Posterior cingulate gyrus (tissue), 11 donors: ENCODE measurements around the gene OAS2.
A peak's percentile ranks its signal among the peaks of the same experiment; 100 is the strongest.
"Not testable (repeated sequence)": the region's sequence is repeated elsewhere in the genome, so short reads cannot be mapped to it uniquely, and the experiment has no call there.

Experiments
- DNase-seq, 10 donors: peaks; one replicate each; pipeline versions ENCODE4 v3.0.0 to v3.0.0-alpha.2; 2020 to 2021; ENCODE audit warnings: mixed read lengths in 3 of 10
- intact Hi-C: fragments of 100-400 bp; cut with DNase I; formaldehyde crosslinking; loops from one replicate; pipeline ENCODE4 v1.15.1; 2023

Gene OAS2

DNA sequence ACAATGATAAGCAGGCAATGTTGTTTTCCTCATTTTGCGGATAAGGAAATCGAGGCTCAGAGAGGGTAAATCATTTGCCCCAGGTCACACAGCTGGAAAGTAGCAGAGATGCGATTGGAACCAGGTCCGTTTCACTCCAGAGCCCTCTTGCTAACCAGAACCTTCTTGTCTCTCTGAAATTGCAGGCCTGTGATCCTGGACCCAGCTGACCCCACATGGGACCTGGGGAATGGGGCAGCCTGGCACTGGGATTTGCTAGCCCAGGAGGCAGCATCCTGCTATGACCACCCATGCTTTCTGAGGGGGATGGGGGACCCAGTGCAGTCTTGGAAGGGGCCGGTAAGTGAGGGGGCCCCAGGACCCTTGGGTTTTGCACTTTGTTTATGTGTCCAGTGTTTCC lies 30.6 kb upstream of the OAS2 start:
- intact Hi-C loops = no loop called here

DNA sequence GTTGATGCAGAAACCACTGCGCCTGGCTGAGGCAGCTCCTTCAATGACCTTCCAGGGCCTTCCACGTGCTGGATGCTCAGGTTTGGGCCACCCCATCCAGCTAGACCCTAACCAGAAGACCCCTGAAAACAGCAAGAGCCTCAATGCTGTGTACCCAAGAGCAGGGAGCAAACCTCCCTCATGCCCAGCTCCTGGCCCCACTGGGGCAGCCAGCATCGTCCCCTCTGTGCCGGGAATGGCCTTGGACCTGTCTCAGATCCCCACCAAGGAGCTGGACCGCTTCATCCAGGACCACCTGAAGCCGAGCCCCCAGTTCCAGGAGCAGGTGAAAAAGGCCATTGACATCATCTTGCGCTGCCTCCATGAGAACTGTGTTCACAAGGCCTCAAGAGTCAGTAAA lies 29.5 kb upstream of the OAS2 start:
- DNase-seq = no peak
- intact Hi-C loops = no loop called here

More for the DNA sequence above, 30.6 kb upstream of the OAS2 start:
- no peak for DNase-seq

DNA sequence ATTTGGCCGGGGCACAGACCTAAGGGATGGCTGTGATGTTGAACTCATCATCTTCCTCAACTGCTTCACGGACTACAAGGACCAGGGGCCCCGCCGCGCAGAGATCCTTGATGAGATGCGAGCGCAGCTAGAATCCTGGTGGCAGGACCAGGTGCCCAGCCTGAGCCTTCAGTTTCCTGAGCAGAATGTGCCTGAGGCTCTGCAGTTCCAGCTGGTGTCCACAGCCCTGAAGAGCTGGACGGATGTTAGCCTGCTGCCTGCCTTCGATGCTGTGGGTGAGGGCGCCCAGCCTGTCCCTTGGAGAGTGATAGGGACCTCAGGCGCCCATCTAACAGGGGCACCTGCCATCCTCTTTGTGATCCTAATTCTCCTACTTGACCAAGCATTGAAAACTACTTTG lies 27.6 kb upstream of the OAS2 start:
- intact Hi-C loops = no loop called here
- no peak for DNase-seq

DNA sequence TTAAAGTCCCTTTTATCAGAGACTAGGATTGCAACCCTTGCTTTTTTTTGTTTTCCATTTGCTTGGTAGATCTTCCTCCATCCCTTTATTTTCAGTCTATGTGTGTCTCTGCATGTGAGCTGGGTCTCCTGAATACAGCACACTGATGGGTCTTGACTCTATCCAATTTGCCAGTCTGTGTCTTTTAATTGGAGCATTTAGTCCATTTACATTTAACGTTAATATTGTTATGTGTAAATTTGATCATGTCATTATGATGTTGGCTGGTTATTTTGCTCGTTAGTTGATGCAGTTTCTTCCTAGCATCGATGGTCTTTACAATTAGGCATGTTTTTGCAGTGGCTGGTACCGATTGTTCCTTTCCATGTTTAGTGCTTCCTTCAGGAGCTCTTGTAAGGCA lies 21.2 kb upstream of the OAS2 start:
- DNase-seq, intact Hi-C loops: not testable (repeated sequence)

DNA sequence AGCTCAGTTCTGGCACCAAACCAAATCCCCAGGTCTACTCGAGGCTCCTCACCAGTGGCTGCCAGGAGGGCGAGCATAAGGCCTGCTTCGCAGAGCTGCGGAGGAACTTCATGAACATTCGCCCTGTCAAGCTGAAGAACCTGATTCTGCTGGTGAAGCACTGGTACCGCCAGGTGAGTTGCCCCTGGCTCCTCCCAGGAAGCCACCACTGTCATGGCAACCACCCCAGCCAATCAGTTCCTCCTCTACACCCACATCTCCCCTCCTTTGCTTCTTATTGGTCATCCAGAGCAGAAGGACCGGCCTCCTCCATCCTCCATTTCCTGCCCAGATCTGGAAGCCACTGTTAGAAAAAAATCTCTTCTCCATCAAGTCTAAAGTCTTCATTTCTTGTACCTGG lies 17.2 kb upstream of the OAS2 start:
- DNase-seq = no peak
- intact Hi-C loops = no loop called here

DNA sequence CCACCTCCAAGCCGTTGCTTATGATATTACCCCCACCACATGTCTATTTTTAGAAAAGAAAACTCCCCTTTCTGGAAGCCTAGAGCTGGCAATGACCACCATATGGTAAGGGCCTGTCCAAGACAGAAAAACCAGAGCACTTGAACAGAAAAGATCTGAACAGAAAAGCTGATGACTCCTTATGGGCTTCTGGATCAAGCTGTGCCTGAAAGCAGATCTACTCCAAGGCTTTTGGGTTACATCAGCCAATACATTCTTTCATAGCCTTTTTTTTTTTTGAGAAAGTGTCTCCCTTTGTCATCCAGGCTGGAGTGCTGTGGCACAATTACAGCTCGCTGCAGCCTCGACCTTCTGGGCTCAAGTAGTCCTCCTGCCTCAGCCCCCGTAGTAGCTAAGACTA lies 16.8 kb upstream of the OAS2 start:
- intact Hi-C loops = no loop called here
- no peak for DNase-seq

DNA sequence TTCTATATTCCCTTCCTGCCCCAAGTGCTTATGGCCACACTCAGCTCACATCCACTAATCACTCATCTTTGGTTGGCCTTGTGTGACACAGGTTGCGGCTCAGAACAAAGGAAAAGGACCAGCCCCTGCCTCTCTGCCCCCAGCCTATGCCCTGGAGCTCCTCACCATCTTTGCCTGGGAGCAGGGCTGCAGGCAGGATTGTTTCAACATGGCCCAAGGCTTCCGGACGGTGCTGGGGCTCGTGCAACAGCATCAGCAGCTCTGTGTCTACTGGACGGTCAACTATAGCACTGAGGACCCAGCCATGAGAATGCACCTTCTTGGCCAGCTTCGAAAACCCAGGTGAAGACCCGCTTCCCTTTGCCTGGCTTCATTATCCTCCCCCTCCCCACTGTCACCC lies 15.8 kb upstream of the OAS2 start:
- intact Hi-C loops = no loop called here
- DNase-seq = peak in 1 of 10 donors; percentile 21

DNA sequence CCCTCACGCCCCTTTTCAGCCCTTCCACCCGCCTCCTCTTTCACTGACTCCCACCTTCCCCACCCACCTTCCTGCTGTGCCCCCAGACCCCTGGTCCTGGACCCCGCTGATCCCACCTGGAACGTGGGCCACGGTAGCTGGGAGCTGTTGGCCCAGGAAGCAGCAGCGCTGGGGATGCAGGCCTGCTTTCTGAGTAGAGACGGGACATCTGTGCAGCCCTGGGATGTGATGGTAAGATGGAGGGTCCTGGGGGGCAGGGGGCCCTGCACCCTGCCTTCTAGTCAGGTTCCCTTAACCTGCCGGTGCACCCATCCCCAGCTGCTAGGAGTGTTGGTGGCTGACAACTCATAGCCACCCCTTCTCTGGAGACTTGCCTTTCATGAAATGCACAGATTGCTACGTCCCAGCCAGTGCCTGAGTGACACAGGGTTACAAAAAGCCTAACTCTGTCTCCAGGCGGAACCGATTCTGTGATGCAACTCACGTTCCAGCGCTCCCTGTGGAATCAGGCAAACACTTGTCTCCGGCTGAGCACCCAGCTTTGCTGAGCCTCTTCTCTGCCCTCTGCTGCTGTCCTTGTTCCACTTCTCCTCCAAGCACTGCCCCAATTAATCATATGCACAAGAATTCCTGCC lies 15.0 kb upstream of the OAS2 start:
- intact Hi-C loops = no loop called here
- peak in 1 of 10 donors; percentile 86 for DNase-seq

DNA sequence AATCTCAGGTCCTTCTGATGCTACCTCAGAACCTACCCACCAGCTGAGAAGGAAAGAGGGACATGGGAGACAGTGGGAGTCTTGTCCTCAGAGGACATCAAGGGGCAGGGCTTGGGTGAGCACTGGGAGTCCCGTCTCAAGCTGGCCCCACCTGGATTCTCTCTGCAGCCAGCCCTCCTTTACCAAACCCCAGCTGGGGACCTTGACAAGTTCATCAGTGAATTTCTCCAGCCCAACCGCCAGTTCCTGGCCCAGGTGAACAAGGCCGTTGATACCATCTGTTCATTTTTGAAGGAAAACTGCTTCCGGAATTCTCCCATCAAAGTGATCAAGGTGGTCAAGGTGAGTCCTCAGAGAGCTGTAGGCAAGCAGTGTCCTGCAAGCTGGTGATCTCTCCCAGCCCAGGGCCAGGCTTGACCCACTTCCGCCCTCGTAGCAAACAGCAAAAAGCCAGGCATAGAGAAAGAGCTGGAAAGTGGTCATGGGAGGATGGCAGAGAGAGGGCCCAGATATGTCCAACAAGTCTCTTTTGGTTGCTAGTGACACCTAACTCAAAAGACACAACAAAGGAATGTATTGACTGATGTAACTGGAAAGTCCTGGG lies 14.2 kb upstream of the OAS2 start:
- DNase-seq = peak in 2 of 10 donors; percentile 65 to 80
- intact Hi-C loops = no loop called here

DNA sequence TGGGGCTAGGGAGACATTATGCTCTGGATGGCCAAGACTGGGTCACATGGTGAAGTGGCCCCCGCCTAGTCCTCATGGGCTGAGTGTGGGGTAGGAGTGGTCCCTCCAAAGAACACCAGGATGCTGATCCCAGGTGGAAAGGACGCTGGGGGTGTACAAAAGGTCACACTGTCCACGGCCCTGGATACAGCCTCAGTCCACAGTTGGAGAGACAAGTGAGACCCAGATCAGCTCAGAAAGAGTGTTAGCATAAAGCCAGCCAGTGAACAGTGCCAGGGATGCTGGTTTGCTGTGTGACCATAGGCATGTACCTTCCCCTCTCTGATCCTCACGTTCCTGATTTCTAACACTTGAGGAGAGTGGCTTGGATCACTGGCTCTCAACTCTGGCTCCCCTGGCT lies 13.4 kb upstream of the OAS2 start:
- intact Hi-C loops = no loop called here

DNA sequence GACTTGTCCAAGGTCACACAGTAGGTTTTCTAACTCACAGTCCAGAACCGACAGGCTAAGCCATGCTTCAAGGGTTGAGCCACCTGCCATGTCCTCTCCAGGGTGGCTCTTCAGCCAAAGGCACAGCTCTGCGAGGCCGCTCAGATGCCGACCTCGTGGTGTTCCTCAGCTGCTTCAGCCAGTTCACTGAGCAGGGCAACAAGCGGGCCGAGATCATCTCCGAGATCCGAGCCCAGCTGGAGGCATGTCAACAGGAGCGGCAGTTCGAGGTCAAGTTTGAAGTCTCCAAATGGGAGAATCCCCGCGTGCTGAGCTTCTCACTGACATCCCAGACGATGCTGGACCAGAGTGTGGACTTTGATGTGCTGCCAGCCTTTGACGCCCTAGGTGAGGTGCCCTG lies 12.7 kb upstream of the OAS2 start:
- no peak for DNase-seq
- intact Hi-C loops = no loop called here

More for the DNA sequence above, 13.4 kb upstream of the OAS2 start:
- DNase-seq = no peak

DNA sequence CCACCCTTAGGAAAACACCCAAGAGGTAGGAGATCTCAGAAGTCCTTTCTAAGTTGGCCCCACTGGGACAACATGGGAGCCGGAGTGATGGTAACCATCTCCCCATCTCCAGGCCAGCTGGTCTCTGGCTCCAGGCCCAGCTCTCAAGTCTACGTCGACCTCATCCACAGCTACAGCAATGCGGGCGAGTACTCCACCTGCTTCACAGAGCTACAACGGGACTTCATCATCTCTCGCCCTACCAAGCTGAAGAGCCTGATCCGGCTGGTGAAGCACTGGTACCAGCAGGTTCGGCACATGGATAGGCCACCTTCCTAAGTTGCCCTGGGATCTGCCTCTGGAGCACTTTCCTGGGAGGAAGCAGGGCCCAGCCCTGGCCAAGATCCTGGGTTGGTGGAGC lies 11.0 kb upstream of the OAS2 start:
- DNase-seq = no peak
- intact Hi-C loops = no loop called here

DNA sequence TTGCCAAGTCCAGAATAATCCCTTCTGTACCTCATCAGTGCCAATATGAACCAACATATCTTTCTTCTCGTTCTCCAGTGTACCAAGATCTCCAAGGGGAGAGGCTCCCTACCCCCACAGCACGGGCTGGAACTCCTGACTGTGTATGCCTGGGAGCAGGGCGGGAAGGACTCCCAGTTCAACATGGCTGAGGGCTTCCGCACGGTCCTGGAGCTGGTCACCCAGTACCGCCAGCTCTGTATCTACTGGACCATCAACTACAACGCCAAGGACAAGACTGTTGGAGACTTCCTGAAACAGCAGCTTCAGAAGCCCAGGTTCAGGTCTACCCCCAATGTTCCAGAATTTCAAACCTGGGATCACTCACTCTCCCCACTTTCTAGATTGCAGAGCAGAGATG lies 10.5 kb upstream of the OAS2 start:
- intact Hi-C loops = no loop called here
- DNase-seq = peak in 1 of 10 donors; percentile 69

DNA sequence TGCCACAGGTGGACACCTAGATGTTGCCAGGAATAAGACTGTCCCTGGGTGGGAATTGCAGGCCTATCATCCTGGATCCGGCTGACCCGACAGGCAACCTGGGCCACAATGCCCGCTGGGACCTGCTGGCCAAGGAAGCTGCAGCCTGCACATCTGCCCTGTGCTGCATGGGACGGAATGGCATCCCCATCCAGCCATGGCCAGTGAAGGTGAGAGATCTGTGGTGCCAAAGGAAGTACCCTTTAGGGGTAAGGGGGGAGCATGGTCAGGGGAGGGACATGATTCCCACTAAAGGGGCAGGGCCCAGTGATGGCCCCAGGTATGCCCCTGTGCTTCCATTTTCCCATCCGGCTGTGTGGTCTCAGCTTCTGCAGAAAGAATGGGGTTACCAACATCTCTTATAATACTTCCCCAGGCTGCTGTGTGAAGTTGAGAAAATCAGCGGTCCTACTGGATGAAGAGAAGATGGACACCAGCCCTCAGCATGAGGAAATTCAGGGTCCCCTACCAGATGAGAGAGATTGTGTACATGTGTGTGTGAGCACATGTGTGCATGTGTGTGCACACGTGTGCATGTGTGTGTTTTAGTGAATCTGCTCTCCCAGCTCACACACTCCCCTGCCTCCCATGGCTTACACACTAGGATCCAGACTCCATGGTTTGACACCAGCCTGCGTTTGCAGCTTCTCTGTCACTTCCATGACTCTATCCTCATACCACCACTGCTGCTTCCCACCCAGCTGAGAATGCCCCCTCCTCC lies 8.6 kb upstream of the OAS2 start:
- peak in 1 of 10 donors; percentile 66 for DNase-seq
- intact Hi-C loops = no loop called here

DNA sequence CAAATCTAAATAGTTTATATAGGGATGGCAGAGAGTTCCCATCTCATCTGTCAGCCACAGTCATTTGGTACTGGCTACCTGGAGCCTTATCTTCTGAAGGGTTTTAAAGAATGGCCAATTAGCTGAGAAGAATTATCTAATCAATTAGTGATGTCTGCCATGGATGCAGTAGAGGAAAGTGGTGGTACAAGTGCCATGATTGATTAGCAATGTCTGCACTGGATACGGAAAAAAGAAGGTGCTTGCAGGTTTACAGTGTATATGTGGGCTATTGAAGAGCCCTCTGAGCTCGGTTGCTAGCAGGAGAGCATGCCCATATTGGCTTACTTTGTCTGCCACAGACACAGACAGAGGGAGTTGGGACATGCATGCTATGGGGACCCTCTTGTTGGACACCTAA lies 7.9 kb upstream of the OAS2 start:
- intact Hi-C loops = no loop called here
- DNase-seq = no peak

DNA sequence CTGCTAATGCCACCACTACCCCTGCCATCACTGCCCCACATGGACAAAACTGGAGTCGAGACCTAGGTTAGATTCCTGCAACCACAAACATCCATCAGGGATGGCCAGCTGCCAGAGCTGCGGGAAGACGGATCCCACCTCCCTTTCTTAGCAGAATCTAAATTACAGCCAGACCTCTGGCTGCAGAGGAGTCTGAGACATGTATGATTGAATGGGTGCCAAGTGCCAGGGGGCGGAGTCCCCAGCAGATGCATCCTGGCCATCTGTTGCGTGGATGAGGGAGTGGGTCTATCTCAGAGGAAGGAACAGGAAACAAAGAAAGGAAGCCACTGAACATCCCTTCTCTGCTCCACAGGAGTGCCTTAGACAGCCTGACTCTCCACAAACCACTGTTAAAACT lies 7.1 kb upstream of the OAS2 start:
- intact Hi-C loops = no loop called here

DNA sequence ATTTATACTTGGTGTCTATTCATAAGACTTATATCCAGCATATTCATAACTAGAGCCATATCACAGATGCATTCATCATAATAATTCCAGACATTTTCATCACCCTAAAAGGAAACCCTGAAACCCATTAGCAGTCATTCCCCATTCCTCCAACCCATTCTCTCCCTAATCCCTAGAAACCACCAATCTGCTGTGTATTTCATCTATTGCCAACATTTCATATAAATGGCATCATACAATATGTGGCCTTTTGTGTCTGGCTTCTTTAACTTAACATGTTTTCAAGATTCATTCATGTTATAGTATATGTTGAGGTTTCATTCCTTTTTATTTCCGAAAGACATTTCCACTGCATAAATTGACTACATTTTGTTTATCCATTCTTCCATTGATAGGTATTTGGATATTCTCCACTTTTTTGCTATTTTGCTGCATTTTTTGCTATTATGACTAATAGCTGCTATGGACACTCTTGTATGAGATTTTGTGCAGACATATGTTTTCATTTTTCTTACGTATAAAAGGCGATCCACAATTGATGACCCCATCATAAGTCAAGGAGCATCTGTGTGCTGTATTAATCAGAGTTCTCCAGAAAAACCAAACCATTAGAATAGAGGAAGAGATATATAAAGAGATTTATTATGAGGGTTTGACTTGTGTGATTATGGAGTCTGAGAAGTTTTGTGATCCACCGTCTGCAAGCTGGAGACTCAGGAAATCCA lies 5.1 kb upstream of the OAS2 start:
- DNase-seq = no peak
- intact Hi-C loops = no loop called here

More for the DNA sequence above, 7.1 kb upstream of the OAS2 start:
- DNase-seq = no peak

DNA sequence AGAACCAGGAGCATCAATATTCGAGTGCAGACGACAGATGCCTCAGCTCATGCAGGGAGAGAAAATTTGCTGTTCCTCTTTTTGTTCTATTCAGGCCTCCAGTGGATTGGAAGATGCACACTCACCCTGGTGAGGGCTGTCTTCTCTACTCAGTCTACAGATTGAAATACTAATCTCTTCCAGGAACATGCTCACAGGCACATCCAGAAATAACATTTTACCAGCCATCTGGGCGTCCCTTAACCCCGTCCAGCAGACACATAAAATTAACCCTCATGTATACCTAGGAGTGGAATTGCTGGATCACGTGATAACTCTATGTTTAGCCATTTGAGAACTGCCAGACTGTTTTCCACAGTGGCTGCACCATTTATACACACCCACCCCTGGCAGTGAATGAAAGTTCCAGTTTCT lies 4.5 kb upstream of the OAS2 start:
- DNase-seq = peak in 1 of 10 donors; percentile 9
- intact Hi-C loops = no loop called here

DNA sequence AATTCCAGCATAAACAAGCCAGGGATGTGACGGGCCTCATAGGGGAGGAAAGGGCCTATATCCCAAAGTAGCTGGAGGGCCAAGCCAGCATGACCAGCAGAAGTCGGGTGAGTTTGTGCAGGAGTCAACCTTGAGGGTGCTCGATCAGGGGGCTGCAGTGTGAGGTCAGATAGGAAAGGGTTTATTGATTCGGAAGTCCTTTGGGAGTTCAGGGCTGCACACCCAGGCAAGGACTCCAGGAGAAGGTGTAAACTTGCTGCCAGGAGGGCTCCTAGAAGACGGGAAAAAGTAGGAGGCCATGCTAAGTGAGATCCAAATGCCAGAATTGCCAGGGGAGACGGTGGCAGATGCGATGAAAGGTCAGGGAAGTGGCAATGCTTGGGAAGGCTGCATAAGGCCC lies 3.4 kb upstream of the OAS2 start:
- intact Hi-C loops = no loop called here
- DNase-seq = no peak

DNA sequence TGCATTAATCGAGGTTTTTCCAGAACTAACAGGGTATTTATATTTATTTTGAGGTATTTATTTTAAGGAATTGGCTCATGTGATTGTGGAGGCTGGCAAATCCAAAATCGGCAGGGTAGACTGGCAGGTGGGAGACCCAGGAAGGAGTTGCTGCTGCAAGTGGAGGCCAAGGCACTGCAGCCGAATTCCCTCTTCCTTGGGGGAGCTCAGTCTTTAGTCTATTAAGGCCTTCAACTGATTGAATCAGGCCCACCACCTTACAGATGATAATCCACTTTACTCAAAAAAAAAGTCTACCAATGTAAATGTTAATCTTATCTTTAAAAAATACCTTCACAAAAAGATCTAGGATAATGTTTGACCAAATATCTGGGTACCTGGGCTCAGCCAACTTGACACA lies 1.2 kb upstream of the OAS2 start:
- DNase-seq = no peak
- intact Hi-C loops = no loop called here

DNA sequence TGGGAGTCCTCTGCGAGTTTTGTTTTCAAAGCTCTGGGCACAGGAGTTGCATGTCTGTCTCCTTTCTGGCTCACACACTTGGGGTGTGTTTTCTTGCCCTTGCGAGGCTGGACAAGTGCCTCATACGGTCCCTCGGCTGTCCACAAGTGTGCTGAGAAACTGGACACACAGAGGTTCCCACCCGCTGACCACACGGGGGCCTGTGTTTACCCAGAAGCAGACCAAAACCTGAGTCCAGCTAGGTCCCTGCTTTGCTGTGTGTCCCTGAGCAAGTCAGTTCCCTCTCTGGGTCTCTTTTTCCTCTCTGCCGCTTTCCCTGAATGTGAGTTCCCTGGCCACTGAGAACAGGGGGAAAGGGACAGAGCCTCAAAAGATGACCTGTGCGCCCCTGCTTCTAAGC lies 678 bp upstream of the OAS2 start:
- no peak for DNase-seq
- intact Hi-C loops = no loop called here
